IPS-20b (cell line): ENCODE measurements around the gene RNF212.

Experiments used
- H3K27ac ChIP-seq: one replicate; pipeline ENCODE4 v1.5.1; 2013; ENCODE audit warnings: low read length
- H3K27me3 ChIP-seq: 2 replicates; pipeline ENCODE4 v1.6.1; 2013; ENCODE audit warnings: mild to moderate bottlenecking, low read length, inconsistent platforms; ENCODE audit not compliant: insufficient read depth
- H3K36me3 ChIP-seq: 2 replicates; pipeline ENCODE4 v1.6.1; 2013; ENCODE audit warnings: low read depth, mild to moderate bottlenecking, inconsistent platforms, low read length, moderate library complexity; ENCODE audit not compliant: insufficient read depth
- H3K4me1 ChIP-seq: 2 replicates; pipeline ENCODE4 v1.6.1; 2013; ENCODE audit warnings: mild to moderate bottlenecking, control low read depth, inconsistent platforms, low read length, moderate library complexity; ENCODE audit not compliant: insufficient read depth
- H3K4me3 ChIP-seq: 2 replicates; pipeline ENCODE4 v1.5.1; 2013; ENCODE audit warnings: mild to moderate bottlenecking, low read length, inconsistent platforms
- H3K9ac ChIP-seq: 2 replicates; pipeline ENCODE4 v1.6.1; 2013; ENCODE audit warnings: low read depth, mild to moderate bottlenecking, inconsistent platforms, low read length, moderate library complexity
- H3K9me3 ChIP-seq: 2 replicates; pipeline ENCODE4 v1.6.1; 2013; ENCODE audit warnings: mild to moderate bottlenecking, low read depth, low read length, inconsistent platforms; ENCODE audit not compliant: insufficient read depth

Gene RNF212

GRCh38 chr4:1035510-1035909 lies 77.9 kb downstream of the RNF212 start:
- no peaks in the 10 kb centered on the region for H3K27me3 ChIP-seq
- no peaks in the 10 kb centered on the region for H3K4me1 ChIP-seq
- no peak overlapping the region for H3K4me3 ChIP-seq
- no peaks in the 10 kb centered on the region for H3K9me3 ChIP-seq
- no peaks in the 10 kb centered on the region for H3K36me3 ChIP-seq
- no peak overlapping the region for H3K9ac ChIP-seq
- H3K27ac ChIP-seq = no peak overlapping the region

DNA sequence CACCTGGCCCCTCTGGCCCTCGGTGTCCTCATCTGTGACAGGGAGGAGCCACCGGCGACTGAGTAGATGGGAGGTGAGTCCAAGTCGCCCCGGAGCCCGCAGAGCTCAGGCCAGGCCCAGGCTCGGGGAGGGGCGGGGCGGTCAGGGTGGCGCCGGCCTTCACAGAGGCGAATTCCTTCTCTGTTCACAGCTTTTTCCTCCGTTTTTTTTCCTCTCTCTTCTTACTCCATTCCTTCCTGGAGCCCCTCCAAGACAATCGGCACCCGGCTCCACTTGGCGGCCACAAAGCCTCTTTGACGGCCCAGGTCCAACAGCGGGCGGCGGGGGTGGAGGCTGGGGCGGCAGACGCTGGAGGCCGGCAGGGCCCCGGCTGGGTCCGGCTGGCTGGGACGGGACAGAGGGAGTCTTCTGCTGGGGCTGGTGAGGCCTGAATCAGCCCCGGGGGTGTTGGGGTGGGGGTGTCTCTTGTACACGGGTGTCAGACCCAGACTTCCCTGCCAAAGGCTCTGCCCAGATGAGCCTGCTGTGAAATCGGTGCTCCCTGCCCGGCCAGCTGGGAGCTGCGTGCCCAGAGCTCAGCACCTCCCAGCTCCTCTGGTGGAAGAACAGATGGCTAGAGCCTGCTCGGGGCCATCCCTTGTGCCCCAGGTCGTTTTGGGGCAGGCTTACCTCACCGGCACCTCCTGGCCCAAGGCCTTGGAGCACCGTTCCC lies 79.4 kb downstream of the RNF212 start:
- H3K9me3 ChIP-seq = no peaks in the 10 kb centered on the region
- no peaks in the 10 kb centered on the region for H3K36me3 ChIP-seq
- H3K27me3 ChIP-seq = no peaks in the 10 kb centered on the region
- no peak overlapping the region for H3K4me3 ChIP-seq
- H3K4me1 ChIP-seq = no peaks in the 10 kb centered on the region
- no peak overlapping the region for H3K9ac ChIP-seq
- H3K27ac ChIP-seq = no peak overlapping the region

GRCh38 chr4:1032861-1033260 lies 80.5 kb downstream of the RNF212 start:
- Histone ChIP-seq H3K27ac (no peak overlapping the region), H3K9ac (no peak overlapping the region), H3K4me1 (no peaks in the 10 kb centered on the region), H3K36me3 (no peaks in the 10 kb centered on the region), H3K4me3 (no peak overlapping the region), H3K9me3 (no peaks in the 10 kb centered on the region), H3K27me3 (no peaks in the 10 kb centered on the region)

GRCh38 chr4:1031956-1032795 lies 81.2 kb downstream of the RNF212 start:
- no peaks in the 10 kb centered on the region for H3K36me3 ChIP-seq
- no peaks in the 10 kb centered on the region for H3K9me3 ChIP-seq
- H3K4me1 ChIP-seq = no peaks in the 10 kb centered on the region

DNA sequence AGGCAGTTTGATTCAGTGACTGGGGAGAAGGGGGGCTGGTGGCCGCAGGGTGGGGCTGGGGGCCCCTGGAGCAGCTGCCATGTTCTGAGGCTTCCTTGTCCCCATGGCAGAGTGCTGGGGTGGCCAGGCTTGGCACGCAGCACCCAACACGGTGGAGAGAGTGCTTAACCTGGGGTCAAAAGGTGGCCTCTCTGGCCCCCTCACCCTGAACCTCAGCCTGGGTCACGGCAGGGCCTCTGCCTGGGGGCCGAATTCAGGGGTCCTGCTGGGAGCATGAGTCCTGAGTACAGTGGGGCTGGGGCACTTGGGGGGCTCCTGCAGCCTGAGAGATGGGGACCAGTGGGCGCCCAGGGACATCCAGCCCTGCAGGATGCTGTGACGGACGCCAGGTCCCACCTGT lies 82.0 kb downstream of the RNF212 start:
- Histone ChIP-seq H3K36me3 (no peaks in the 10 kb centered on the region), H3K4me1 (no peaks in the 10 kb centered on the region), H3K9me3 (no peaks in the 10 kb centered on the region), H3K27me3 (no peaks in the 10 kb centered on the region), H3K27ac (no peak overlapping the region), H3K9ac (no peak overlapping the region), H3K4me3 (no peak overlapping the region)

More at GRCh38 chr4:1031956-1032795, 81.2 kb downstream of the RNF212 start:
- Histone ChIP-seq H3K4me3 (no peak overlapping the region), H3K27me3 (no peaks in the 10 kb centered on the region), H3K27ac (no peak overlapping the region), H3K9ac (no peak overlapping the region)

GRCh38 chr4:1030559-1030958 lies 82.8 kb downstream of the RNF212 start:
- H3K27ac ChIP-seq = no peak overlapping the region
- H3K4me3 ChIP-seq = no peak overlapping the region
- H3K9me3 ChIP-seq = no peaks in the 10 kb centered on the region
- no peaks in the 10 kb centered on the region for H3K27me3 ChIP-seq
- H3K36me3 ChIP-seq = peaks cover 6% of the 10 kb centered on the region; the same call in 1 of the 2 replicates
- H3K4me1 ChIP-seq = no peaks in the 10 kb centered on the region
- H3K9ac ChIP-seq = no peak overlapping the region

DNA sequence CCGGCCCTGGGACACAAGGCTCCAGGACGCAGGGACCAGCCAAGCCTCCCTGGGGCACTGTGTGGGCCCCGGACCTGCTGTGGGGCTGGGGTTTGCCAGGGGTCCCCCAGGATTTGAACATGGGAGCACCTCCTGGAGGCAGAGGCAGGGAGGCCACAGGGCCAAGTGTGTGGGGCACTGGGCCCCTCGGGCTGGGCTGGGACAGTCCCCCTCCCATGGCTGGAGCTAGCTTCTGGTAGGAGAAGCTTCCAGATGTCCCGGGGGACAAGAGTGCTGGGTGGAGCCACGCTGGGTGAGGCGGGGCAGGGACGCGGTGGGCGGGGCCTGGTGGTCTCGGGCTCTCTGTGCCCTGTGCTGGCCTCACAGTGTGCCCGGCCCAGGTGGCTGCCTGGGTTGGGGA lies 83.3 kb downstream of the RNF212 start:
- Histone ChIP-seq H3K4me1 (no peaks in the 10 kb centered on the region), H3K36me3 (peaks cover 9% of the 10 kb centered on the region; the same call in 1 of the 2 replicates), H3K9ac (no peak overlapping the region), H3K4me3 (no peak overlapping the region), H3K27ac (no peak overlapping the region), H3K27me3 (no peaks in the 10 kb centered on the region), H3K9me3 (no peaks in the 10 kb centered on the region)

DNA sequence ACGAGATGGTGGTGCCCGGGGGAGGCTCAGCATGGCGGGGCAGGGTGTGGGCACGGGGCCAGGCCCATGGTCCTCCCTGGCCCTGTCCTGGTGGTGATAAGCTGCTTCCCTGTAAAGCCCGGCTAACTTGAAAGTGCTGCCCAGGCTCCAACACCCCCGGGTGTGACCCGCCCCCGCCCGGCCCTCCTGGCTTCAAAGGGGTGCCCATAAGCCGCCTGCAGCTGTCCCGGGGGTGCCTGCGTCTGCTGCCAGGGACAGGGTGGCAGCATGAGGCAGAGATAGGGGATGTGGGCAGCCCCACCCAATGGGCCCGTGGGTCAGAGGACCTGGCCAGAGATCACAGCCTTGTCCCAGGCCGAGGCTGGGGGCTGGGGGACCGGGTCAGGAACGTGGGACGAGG lies 83.8 kb downstream of the RNF212 start:
- Histone ChIP-seq H3K36me3 (peaks cover 9% of the 10 kb centered on the region; the same call in 1 of the 2 replicates), H3K4me3 (no peak overlapping the region), H3K27ac (no peak overlapping the region), H3K27me3 (no peaks in the 10 kb centered on the region), H3K4me1 (no peaks in the 10 kb centered on the region), H3K9ac (no peak overlapping the region), H3K9me3 (no peaks in the 10 kb centered on the region)

DNA sequence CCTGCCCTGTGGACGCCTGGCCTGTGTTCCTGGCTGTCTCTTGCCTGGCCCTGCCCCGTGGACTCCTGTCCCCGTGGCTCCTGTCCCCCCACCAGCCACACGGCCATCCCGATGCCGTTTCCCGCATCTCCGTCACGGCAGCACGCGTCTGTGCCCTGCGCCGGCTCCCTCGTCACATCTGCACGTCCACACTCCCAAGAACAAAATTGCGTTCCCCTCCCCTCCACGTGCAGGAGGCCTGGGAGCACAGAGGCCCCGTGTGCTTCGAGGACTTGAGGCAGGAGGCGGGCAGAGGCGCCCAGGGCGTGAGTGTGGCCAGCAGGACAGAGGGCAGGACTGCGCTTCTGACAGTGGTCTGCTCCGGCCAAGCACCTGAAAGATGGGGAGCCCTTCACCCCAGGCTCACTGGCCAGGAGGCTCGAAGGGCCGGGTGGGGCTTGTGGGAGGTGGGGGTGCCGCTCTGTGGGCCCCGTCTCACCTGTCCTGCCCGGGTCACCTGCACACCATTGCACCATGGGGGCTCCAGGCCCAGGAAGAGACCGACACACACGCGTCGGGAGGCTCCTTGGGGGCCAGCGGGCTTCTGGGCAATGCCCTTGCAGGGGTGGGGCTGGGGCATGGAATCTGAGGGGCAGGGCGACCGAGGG lies 84.7 kb downstream of the RNF212 start:
- no peaks in the 10 kb centered on the region for H3K4me1 ChIP-seq
- peaks cover 9% of the 10 kb centered on the region; the same call in 1 of the 2 replicates for H3K36me3 ChIP-seq
- H3K27me3 ChIP-seq = no peaks in the 10 kb centered on the region
- no peak overlapping the region for H3K9ac ChIP-seq
- no peaks in the 10 kb centered on the region for H3K9me3 ChIP-seq
- no peak overlapping the region for H3K4me3 ChIP-seq
- H3K27ac ChIP-seq = no peak overlapping the region

GRCh38 chr4:1027915-1028238 lies 85.5 kb downstream of the RNF212 start:
- peaks cover 9% of the 10 kb centered on the region; the same call in 1 of the 2 replicates for H3K36me3 ChIP-seq
- H3K9me3 ChIP-seq = no peaks in the 10 kb centered on the region
- H3K27me3 ChIP-seq = no peaks in the 10 kb centered on the region
- H3K4me3 ChIP-seq = no peak overlapping the region
- no peak overlapping the region for H3K27ac ChIP-seq
- no peaks in the 10 kb centered on the region for H3K4me1 ChIP-seq
- H3K9ac ChIP-seq = no peak overlapping the region; the same call in 1 of the 2 replicates

- no peak overlapping the region for H3K27ac ChIP-seq
- H3K4me3 ChIP-seq = no peak overlapping the region
- no peaks in the 10 kb centered on the region for H3K27me3 ChIP-seq
- no peaks in the 10 kb centered on the region for H3K9me3 ChIP-seq
- peaks cover 9% of the 10 kb centered on the region; the same call in 1 of the 2 replicates for H3K36me3 ChIP-seq
- no peak overlapping the region for H3K9ac ChIP-seq
- no peaks in the 10 kb centered on the region for H3K4me1 ChIP-seq
Measured at GRCh38 chr4:1027219-1027914, 86.0 kb downstream of the RNF212 start.
